GM12864 (cell line): ENCODE results near the gene LRP5.
"Not testable (repeated sequence)": the region's sequence is repeated elsewhere in the genome, so short reads cannot be mapped to it uniquely, and the experiment has no call there.

Experiments
- DNase-seq: peaks from one replicate; pipeline ENCODE4 v3.0.0-alpha.2; 2011; ENCODE audit warnings: low read depth
- H3K4me3 ChIP-seq: 2 replicates; pipeline ENCODE4 v1.5.1; 2011; ENCODE audit warnings: mild to moderate bottlenecking, low read depth, low read length, control low read depth
- CTCF ChIP-seq: IDR thresholded peaks from 2 replicates; pipeline ENCODE4 v1.5.1; 2011; ENCODE audit warnings: low read depth, mild to moderate bottlenecking, moderate library complexity, low read length, control low read depth, inconsistent platforms; ENCODE audit errors: missing control alignments

LRP5 gene

GRCh38 chr11:68342459-68343158 is 30.2 kb downstream of the LRP5 start:
- TF ChIP-seq CTCF, result no peak
- DNase-seq, result no peak
- no peak overlapping the region for H3K4me3 ChIP-seq

- no peak for DNase-seq
- H3K4me3 ChIP-seq, result no peak overlapping the region
- TF ChIP-seq CTCF, result no peak
Observed at GRCh38 chr11:68343761-68344256, 31.4 kb downstream of the LRP5 start.

- H3K4me3 ChIP-seq, DNase-seq: not testable (repeated sequence)
Observed at GRCh38 chr11:68344821-68345220, 32.4 kb downstream of the LRP5 start.

GRCh38 chr11:68345776-68346461 is 33.5 kb downstream of the LRP5 start:
- H3K4me3 ChIP-seq, result no peak overlapping the region
- no peak for DNase-seq
- no peak for TF ChIP-seq CTCF

- no peak for TF ChIP-seq CTCF
- no peak for DNase-seq
Observed at GRCh38 chr11:68346462-68346790, 34.0 kb downstream of the LRP5 start.

GRCh38 chr11:68347345-68347744 is 35.0 kb downstream of the LRP5 start:
- no peak for TF ChIP-seq CTCF
- DNase-seq, result no peak
- H3K4me3 ChIP-seq, result no peak overlapping the region

More at GRCh38 chr11:68346462-68346790, 34.0 kb downstream of the LRP5 start:
- no peak overlapping the region for H3K4me3 ChIP-seq

- no peak for TF ChIP-seq CTCF
- H3K4me3 ChIP-seq, result no peak overlapping the region
- DNase-seq, result no peak
Observed at GRCh38 chr11:68347841-68348240, 35.5 kb downstream of the LRP5 start.
